Stimulated activated CD8-positive, alpha-beta memory T cell treated with anti-CD3 and anti-CD28 coated beads, Interleukin-4, amount 100 ng/mL, for 24 hours (primary cell): ENCODE measurements around the gene METTL14.
"Not testable (repeated sequence)": the region's sequence is repeated elsewhere in the genome, so short reads cannot be mapped to it uniquely, and the experiment has no call there.

Experiments
- DNase-seq: peaks from one replicate; pipeline ENCODE4 v3.0.0-alpha.2; 2020; ENCODE audit warnings: low read depth

Gene METTL14

GRCh38 chr4:118684873-118685811, at the start of gene METTL14:
TSS of gene METTL14 (plus strand) at chr4:118685392. CDS start at chr4:118685535, 143 bp downstream.
- peak; percentile 80 for DNase-seq

- DNase-seq, result not testable (repeated sequence)
These were observed 49.1 kb upstream of the METTL14 start for GRCh38 chr4:118636126-118636525.

GRCh38 chr4:118664665-118665064, 20.5 kb upstream of the METTL14 start:
- DNase-seq, result not testable (repeated sequence)

GRCh38 chr4:118669220-118669619, 16.0 kb upstream of the METTL14 start:
- DNase-seq, result not testable (repeated sequence)

- not testable (repeated sequence) for DNase-seq
These were observed 14.2 kb upstream of the METTL14 start for GRCh38 chr4:118670968-118671367.

- no peak for DNase-seq
These were observed 9.1 kb upstream of the METTL14 start for GRCh38 chr4:118676128-118676527.

- no peak for DNase-seq
These were observed 4.4 kb upstream of the METTL14 start for GRCh38 chr4:118680808-118681207.

GRCh38 chr4:118682928-118683327, 2.3 kb upstream of the METTL14 start:
- DNase-seq, result no peak

GRCh38 chr4:118683513-118683912, 1.7 kb upstream of the METTL14 start:
- no peak for DNase-seq

- no peak for DNase-seq
These were observed 17.9 kb downstream of the METTL14 start for GRCh38 chr4:118703118-118703517.

- DNase-seq, result no peak
These were observed 25.9 kb downstream of the METTL14 start for GRCh38 chr4:118711052-118711451.

- no peak for DNase-seq
These were observed 27.7 kb downstream of the METTL14 start for GRCh38 chr4:118712872-118713271.

GRCh38 chr4:118714682-118715081, 29.5 kb downstream of the METTL14 start:
- no peak for DNase-seq

- no peak for DNase-seq
These were observed 31.1 kb downstream of the METTL14 start for GRCh38 chr4:118716304-118716703.

- no peak for DNase-seq
These were observed 33.4 kb downstream of the METTL14 start for GRCh38 chr4:118718511-118719170.

- no peak for DNase-seq
These were observed 36.6 kb downstream of the METTL14 start for GRCh38 chr4:118721752-118722151.

- DNase-seq, result no peak
These were observed 38.2 kb downstream of the METTL14 start for GRCh38 chr4:118723369-118723768.

GRCh38 chr4:118727360-118727759, 42.2 kb downstream of the METTL14 start:
- DNase-seq, result no peak

GRCh38 chr4:118729287-118730286, 44.4 kb downstream of the METTL14 start:
- DNase-seq, result no peak

GRCh38 chr4:118730683-118731082, 45.5 kb downstream of the METTL14 start:
- DNase-seq, result no peak

GRCh38 chr4:118732591-118733330, 47.6 kb downstream of the METTL14 start:
- no peak for DNase-seq
